DND-41 (cell line): ENCODE results near the gene ELK1.

Experiments
- ATAC-seq: fragments of 200-7000 bp; cut with Tn5 transposase; 3 replicates; pipeline ENCODE4 v1.9.1; 2021; ENCODE audit warnings: low read depth; ENCODE audit not compliant: insufficient read depth
- DNase-seq: peaks from one replicate; pipeline ENCODE4 v3.0.0-alpha.2; 2020
- H2AFZ ChIP-seq: 2 replicates; pipeline ENCODE4 v1.6.0; 2012; ENCODE audit warnings: low read depth, low read length
- H3K27ac ChIP-seq: 2 replicates; pipeline ENCODE4 v1.5.1; 2012; ENCODE audit warnings: low read length, inconsistent platforms
- H3K27me3 ChIP-seq: fragments of 200-600 bp; sonication (generic); 2 replicates; pipeline ENCODE4 v1.6.0; 2012; ENCODE audit warnings: low read length, mild to moderate bottlenecking, inconsistent platforms; ENCODE audit not compliant: insufficient read depth, poor library complexity
- H3K36me3 ChIP-seq: 2 replicates; pipeline ENCODE4 v1.5.1; 2012; ENCODE audit warnings: low read length, inconsistent platforms; ENCODE audit not compliant: insufficient read depth
- H3K4me1 ChIP-seq: 2 replicates; pipeline ENCODE4 v1.5.1; 2012; ENCODE audit warnings: mild to moderate bottlenecking, low read length; ENCODE audit not compliant: insufficient read depth
- H3K4me2 ChIP-seq: 2 replicates; pipeline ENCODE4 v1.6.0; 2012; ENCODE audit warnings: mild to moderate bottlenecking, moderate library complexity, low read length, inconsistent platforms; ENCODE audit not compliant: insufficient read depth
- H3K4me3 ChIP-seq, 2 experiments: fragments of 200-600 bp in 1 of 2; shearing (Covaris generic) in 1 of 2; 2 replicates each; pipeline ENCODE4 v1.5.1; 2012 to 2016; ENCODE audit warnings: inconsistent platforms in 2 of 2, low read length in 2 of 2, mild to moderate bottlenecking in 2 of 2, low read depth in 1 of 2, moderate library complexity in 1 of 2
- H3K79me2 ChIP-seq: 2 replicates; pipeline ENCODE4 v1.6.0; 2012; ENCODE audit warnings: low read length, inconsistent platforms; ENCODE audit not compliant: insufficient read depth
- H3K9ac ChIP-seq: 2 replicates; pipeline ENCODE4 v1.6.0; 2012; ENCODE audit warnings: low read depth, mild to moderate bottlenecking, inconsistent platforms, low read length, moderate library complexity
- H3K9me3 ChIP-seq: 2 replicates; pipeline ENCODE4 v1.5.1; 2012; ENCODE audit warnings: low read length, moderate library complexity, mild to moderate bottlenecking, inconsistent platforms; ENCODE audit not compliant: insufficient read depth, severe bottlenecking
- H4K20me1 ChIP-seq: 2 replicates; pipeline ENCODE4 v1.6.0; 2012; ENCODE audit warnings: low read length; ENCODE audit not compliant: insufficient read depth
- CTCF ChIP-seq: IDR thresholded peaks from 2 replicates; pipeline ENCODE4 v1.5.1; 2012; ENCODE audit warnings: borderline replicate concordance, low read length, moderate library complexity, mild to moderate bottlenecking; ENCODE audit not compliant: poor library complexity, severe bottlenecking; ENCODE audit errors: extremely low read depth
- EZH2 ChIP-seq: IDR thresholded peaks from 3 replicates; pipeline ENCODE4 v1.6.1; 2012; ENCODE audit warnings: borderline replicate concordance, low read depth, mild to moderate bottlenecking, moderate library complexity, low read length, inconsistent platforms; ENCODE audit not compliant: severe bottlenecking

ELK1 gene

DNA sequence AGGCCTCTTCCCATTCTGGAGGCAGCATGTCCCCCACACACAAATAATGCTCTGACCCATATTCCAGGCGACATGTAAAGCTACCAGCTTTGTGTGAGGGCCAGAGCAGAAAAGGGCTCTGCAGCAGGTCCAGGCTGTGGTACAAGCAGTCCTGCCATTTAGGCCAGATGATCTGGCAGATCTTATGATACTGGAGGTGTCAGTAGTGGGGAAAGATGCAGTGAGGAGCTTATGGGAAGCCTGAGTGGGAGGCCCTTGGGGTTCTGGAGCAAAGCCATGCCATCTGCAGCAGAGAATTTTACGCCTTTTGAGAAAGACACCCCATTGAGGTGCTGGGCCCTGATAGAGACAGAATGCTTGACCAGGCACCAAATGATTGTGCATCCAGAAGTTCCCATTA, 38.4 kb downstream of the ELK1 start:
- H3K79me2 ChIP-seq = no peaks in the 10 kb centered on the region
- H3K27ac ChIP-seq = no peak overlapping the region
- no peak overlapping the region for H3K9ac ChIP-seq
- no peaks in the 10 kb centered on the region for H4K20me1 ChIP-seq
- TF ChIP-seq EZH2 = no peak
- TF ChIP-seq CTCF = no peak
- no peak for ATAC-seq
- H3K4me1 ChIP-seq = no peaks in the 10 kb centered on the region
- no peak for DNase-seq
- H3K27me3 ChIP-seq = no peaks in the 10 kb centered on the region
- H2AFZ ChIP-seq = no peak overlapping the region
- no peak overlapping the region for H3K4me3 ChIP-seq
- no peak overlapping the region for H3K4me2 ChIP-seq
- H3K9me3 ChIP-seq = no peaks in the 10 kb centered on the region
- H3K36me3 ChIP-seq = no peaks in the 10 kb centered on the region

GRCh38 chrX:47611489-47611888, 38.9 kb downstream of the ELK1 start:
- DNase-seq (no peak), ATAC-seq (no peak)
- H3K79me2 ChIP-seq = no peaks in the 10 kb centered on the region
- no peak overlapping the region for H2AFZ ChIP-seq
- H3K36me3 ChIP-seq = no peaks in the 10 kb centered on the region
- H3K9me3 ChIP-seq = no peaks in the 10 kb centered on the region
- no peaks in the 10 kb centered on the region for H4K20me1 ChIP-seq
- H3K4me3 ChIP-seq = no peak overlapping the region
- TF ChIP-seq EZH2 (no peak), CTCF (no peak)
- H3K9ac ChIP-seq = no peak overlapping the region
- no peak overlapping the region for H3K27ac ChIP-seq
- H3K27me3 ChIP-seq = no peaks in the 10 kb centered on the region
- no peaks in the 10 kb centered on the region for H3K4me1 ChIP-seq
- H3K4me2 ChIP-seq = no peak overlapping the region

DNA sequence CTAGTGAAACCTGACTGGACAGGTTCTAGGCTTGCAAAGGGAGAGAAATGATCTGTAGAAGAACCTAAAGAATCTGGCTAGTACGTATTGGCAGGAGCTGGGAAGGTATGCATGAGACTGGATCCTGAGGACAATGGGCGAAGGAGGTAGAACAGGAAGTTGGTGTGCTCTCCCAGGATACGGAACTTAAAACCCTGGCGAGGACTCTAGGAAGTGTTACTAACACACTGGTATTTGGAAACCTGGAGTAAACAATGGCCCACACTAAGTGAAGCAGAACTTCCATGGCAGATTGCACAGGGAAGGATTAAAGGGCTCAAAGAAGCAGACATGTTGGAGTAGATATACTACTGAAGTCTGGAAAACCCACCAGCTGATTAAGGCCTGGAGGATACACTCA, 39.9 kb downstream of the ELK1 start:
- no peaks in the 10 kb centered on the region for H3K27me3 ChIP-seq
- no peak for TF ChIP-seq CTCF
- TF ChIP-seq EZH2 = no peak
- H3K4me1 ChIP-seq = no peaks in the 10 kb centered on the region
- no peak for DNase-seq
- ATAC-seq = no peak
- no peak overlapping the region for H3K9ac ChIP-seq
- no peak overlapping the region for H3K27ac ChIP-seq
- no peaks in the 10 kb centered on the region for H3K9me3 ChIP-seq
- H3K4me2 ChIP-seq = no peak overlapping the region
- H2AFZ ChIP-seq = no peak overlapping the region
- no peaks in the 10 kb centered on the region for H4K20me1 ChIP-seq
- no peaks in the 10 kb centered on the region for H3K79me2 ChIP-seq
- no peaks in the 10 kb centered on the region for H3K36me3 ChIP-seq
- no peak overlapping the region for H3K4me3 ChIP-seq
